DMS53 treated with DMSO at 0.1 percent for 48 hours (cell line): ENCODE results near the gene RNU6-8.

Experiments used
- DNase-seq: peaks from one replicate; lab custom pipeline; 2025; ENCODE audit not compliant: unreplicated experiment; lab: John Stamatoyannopoulos, UW

The RNU6-8 gene

DNA sequence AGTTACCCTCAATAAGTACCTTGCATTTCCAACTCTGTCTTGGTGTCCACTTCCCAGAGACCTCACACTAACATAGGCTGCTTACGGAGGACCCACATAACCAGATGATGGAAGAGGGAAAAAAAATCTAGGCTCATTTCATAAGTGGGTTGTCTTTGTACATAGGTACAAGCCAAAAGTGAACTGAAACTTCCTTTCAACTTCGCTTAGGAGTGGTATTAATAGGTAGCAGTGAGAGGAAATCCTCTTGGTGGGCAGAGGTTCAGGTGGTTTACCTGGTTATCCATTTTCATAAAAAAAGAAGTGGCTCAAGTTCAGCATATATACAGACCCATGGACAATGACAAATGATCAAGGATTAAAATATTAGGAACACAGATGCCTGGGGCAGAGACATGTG is 37.0 kb downstream of the RNU6-8 start:
- DNase-seq = no peak
